Activated CD8-positive, alpha-beta T cell treated with anti-CD3 and anti-CD28 coated beads for 36 hours (primary cell): ENCODE measurements around the gene RUFY2. TPM values are rescaled to one million over a fixed set of nuclear protein-coding genes. Genes with fewer than 3 reads are reported as not detected.

Source experiments
- ATAC-seq: fragments of 200-7000 bp; cut with Tn5 transposase; one replicate; pipeline ENCODE4 v1.10.0; 2021; ENCODE audit warnings: mild to moderate bottlenecking, moderate library complexity
- CTCF ChIA-PET: fragments of 350-600 bp; sonication (Branson Sonifier 250); formaldehyde crosslinking; loops from one replicate; lab custom pipeline; 2021; ENCODE audit warnings: antibody characterized with exemption; lab: Charles Lee
- POLR2A ChIA-PET: fragments of 350-600 bp; sonication (Branson Sonifier 250); formaldehyde crosslinking; loops from one replicate; lab custom pipeline; 2021; ENCODE audit warnings: antibody characterized with exemption; lab: Charles Lee
- DNase-seq: peaks from one replicate; pipeline ENCODE4 v3.0.0-alpha.2; 2020
- H3K27ac Mint-ChIP-seq: one replicate; pipeline ENCODE4 v1.8.0; 2021; ENCODE audit warnings: mild to moderate bottlenecking, mixed read lengths
- H3K27me3 Mint-ChIP-seq: one replicate; pipeline ENCODE4 v1.8.0; 2021; ENCODE audit warnings: mixed read lengths
- H3K36me3 Mint-ChIP-seq: one replicate; pipeline ENCODE4 v1.8.0; 2021; ENCODE audit warnings: low read depth, mixed read lengths
- H3K4me1 Mint-ChIP-seq: one replicate; pipeline ENCODE4 v1.8.0; 2021; ENCODE audit warnings: low read depth, mixed read lengths
- H3K4me3 Mint-ChIP-seq: one replicate; pipeline ENCODE4 v1.8.0; 2021; ENCODE audit warnings: mild to moderate bottlenecking, moderate library complexity, mixed read lengths
- H3K9me3 Mint-ChIP-seq: one replicate; pipeline ENCODE4 v1.8.0; 2021; ENCODE audit warnings: mixed read lengths
- intact Hi-C: fragments of 100-400 bp; cut with micrococcal nuclease; formaldehyde crosslinking; loops from one replicate; pipeline ENCODE4 v1.10.0; 2022
- total RNA-seq, 2 experiments: library from RNA; stranded (reverse); gene quantifications; one replicate each; pipeline ENCODE4 v1.2.3, GENCODE V29; 2021
- TF ChIP-seq, protein P1 (sequence below): fragments of 200-600 bp; IDR thresholded peaks from one replicate; pipeline ENCODE4 v1.8.0; 2022; ENCODE audit warnings: antibody characterized with exemption, mild to moderate bottlenecking

RUFY2 gene
- total RNA-seq, 2 experiments from 2014 or later = 7.8 to 8.0 TPM

GRCh38 chr10:68342909-68343516 is 64.1 kb downstream of the RUFY2 start:
- no peak overlapping the region for H3K4me3 Mint-ChIP-seq
- CTCF ChIA-PET = interaction anchor here (0.9 to 1.3 kb wide), 2 partner anchors 9 to 130 kb away, joined by 5 read pairs; no protein-coding TSS in a partner anchor
- H3K36me3 Mint-ChIP-seq = peaks cover 59% of the 10 kb centered on the region
- no peaks in the 10 kb centered on the region for H3K27me3 Mint-ChIP-seq
- peak overlapping the region; percentile 19 for H3K27ac Mint-ChIP-seq
- peak; percentile 13 for DNase-seq
- TF ChIP-seq, protein P1, sequence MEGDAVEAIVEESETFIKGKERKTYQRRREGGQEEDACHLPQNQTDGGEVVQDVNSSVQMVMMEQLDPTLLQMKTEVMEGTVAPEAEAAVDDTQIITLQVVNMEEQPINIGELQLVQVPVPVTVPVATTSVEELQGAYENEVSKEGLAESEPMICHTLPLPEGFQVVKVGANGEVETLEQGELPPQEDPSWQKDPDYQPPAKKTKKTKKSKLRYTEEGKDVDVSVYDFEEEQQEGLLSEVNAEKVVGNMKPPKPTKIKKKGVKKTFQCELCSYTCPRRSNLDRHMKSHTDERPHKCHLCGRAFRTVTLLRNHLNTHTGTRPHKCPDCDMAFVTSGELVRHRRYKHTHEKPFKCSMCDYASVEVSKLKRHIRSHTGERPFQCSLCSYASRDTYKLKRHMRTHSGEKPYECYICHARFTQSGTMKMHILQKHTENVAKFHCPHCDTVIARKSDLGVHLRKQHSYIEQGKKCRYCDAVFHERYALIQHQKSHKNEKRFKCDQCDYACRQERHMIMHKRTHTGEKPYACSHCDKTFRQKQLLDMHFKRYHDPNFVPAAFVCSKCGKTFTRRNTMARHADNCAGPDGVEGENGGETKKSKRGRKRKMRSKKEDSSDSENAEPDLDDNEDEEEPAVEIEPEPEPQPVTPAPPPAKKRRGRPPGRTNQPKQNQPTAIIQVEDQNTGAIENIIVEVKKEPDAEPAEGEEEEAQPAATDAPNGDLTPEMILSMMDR = no peak
- ATAC-seq = peak; percentile 30
- H3K9me3 Mint-ChIP-seq = no peaks in the 10 kb centered on the region
- H3K4me1 Mint-ChIP-seq = peaks cover 38% of the 10 kb centered on the region
- intact Hi-C loops = no loop called here
- POLR2A ChIA-PET = interaction anchor here (5.5 kb wide), 1 partner anchor 11 kb away, joined by 44 read pairs; the partner anchor contains the start of genes HNRNPH3 and PBLD

DNA sequence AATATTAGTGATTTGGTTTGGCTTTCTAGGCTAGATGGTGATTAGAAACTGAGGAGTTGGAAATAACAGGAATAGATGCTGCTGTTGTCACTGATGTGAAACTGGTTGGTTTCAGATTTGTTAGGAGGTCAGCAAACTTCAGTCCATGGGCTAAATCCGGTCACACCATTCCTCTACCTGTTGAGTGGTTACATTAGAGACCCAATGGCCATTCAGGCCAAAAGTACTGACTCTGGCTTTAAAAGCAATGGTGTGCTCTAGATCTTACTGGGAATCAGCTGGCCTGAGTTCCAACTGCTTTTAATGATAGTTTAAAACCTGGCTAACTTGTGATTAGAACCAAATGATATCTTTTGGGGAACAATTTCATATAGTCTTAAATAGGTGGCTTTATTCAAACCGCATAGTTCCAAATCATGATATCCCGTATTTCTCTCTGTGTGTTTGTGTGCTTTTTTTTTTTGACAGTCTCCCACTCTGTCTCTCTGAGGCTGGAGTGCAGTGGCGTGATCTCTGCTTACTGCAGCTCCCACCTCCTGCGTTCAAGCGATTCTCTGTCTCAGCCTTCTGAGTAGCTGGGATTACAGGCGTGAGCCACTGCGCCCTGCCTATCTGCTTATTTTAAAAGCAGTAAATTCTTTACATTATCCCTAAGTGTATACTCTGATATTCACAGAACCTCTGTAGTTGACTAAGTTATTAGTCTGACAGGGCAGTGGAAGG is 66.6 kb downstream of the RUFY2 start:
- peaks cover 72% of the 10 kb centered on the region for H3K36me3 Mint-ChIP-seq
- ChIA-PET POLR2A (interaction anchor here (5.5 kb wide), 1 partner anchor 8 kb away, joined by 44 read pairs; the partner anchor contains the start of genes HNRNPH3 and PBLD), CTCF (interaction anchor here (1.0 to 3.2 kb wide), 3 partner anchors 8 to 11 kb away, joined by 3 to 19 read pairs (median 3); partner anchors contain the start of gene HNRNPH3)
- H3K4me3 Mint-ChIP-seq = no peak overlapping the region
- no peaks in the 10 kb centered on the region for H3K27me3 Mint-ChIP-seq
- ATAC-seq (no peak), DNase-seq (no peak)
- H3K27ac Mint-ChIP-seq = peak overlapping the region; percentile 46
- intact Hi-C loops = no loop called here
- peaks cover 51% of the 10 kb centered on the region for H3K4me1 Mint-ChIP-seq
- H3K9me3 Mint-ChIP-seq = no peaks in the 10 kb centered on the region
- TF ChIP-seq, protein P1 = no peak

DNA sequence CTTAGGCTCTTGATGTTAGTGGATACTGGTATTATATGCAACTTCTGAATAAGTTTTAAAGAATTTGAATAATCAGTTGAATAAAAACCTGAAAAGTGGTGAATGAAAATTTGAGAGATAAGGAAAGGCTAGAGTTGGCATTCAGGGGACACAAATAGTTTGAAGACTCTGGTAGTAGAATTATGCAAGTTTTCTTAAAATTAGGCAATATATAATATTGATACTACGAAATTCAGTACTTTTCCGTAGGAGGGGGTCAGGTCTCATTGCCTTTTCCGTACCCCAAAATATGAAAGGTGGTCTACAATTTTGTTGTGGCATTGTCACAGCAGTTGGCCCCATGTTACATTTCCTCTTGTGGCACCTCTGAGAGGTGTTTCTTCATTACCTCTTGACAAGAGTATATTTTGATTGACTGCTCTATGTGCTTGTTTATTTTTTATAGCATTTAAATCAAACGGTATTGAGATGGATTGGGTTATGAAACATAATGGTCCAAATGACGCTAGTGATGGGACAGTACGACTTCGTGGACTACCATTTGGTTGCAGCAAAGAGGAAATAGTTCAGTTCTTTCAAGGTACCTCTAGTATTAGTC is 70.2 kb downstream of the RUFY2 start:
- ATAC-seq (no peak), DNase-seq (no peak)
- ChIA-PET CTCF (interaction anchor here (3.2 kb wide), 1 partner anchor 11 kb away, joined by 19 read pairs; no protein-coding TSS in a partner anchor), POLR2A (no interaction called here)
- Mint-ChIP-seq H3K36me3 (peaks cover 81% of the 10 kb centered on the region), H3K4me1 (peaks cover 51% of the 10 kb centered on the region), H3K27ac (peak overlapping the region; percentile 86), H3K9me3 (no peaks in the 10 kb centered on the region), H3K4me3 (peak overlapping the region; percentile 94), H3K27me3 (no peaks in the 10 kb centered on the region)
- intact Hi-C loops = no loop called here
- TF ChIP-seq, protein P1 = no peak

- intact Hi-C loops = no loop called here
- TF ChIP-seq, protein P1 = no peak
- POLR2A ChIA-PET = interaction anchor here (1.2 to 4.7 kb wide), 2 partner anchors 13 to 22 kb away, joined by 3 to 26 read pairs; no protein-coding TSS in a partner anchor
- CTCF ChIA-PET = interaction anchor here (1.9 to 2.1 kb wide), 2 partner anchors 14 to 122 kb away, joined by 8 to 15 read pairs; no protein-coding TSS in a partner anchor
- peaks cover 65% of the 10 kb centered on the region for H3K36me3 Mint-ChIP-seq
- ATAC-seq (no peak), DNase-seq (no peak)
- peak overlapping the region; percentile 100 for H3K27ac Mint-ChIP-seq
- peaks cover 53% of the 10 kb centered on the region for H3K4me1 Mint-ChIP-seq
- peak overlapping the region; percentile 94 for H3K4me3 Mint-ChIP-seq
- no peaks in the 10 kb centered on the region for H3K27me3 Mint-ChIP-seq
- H3K9me3 Mint-ChIP-seq = no peaks in the 10 kb centered on the region
These were observed 72.2 kb downstream of the RUFY2 start for GRCh38 chr10:68334672-68335467.
